IPS DF 4.7 (cell line): ENCODE measurements around the gene SUSD3.

ENCODE experiments used
- DNase-seq: peaks from one replicate; pipeline ENCODE4 v3.0.0-alpha.2; 2013; ENCODE audit warnings: low spot score; ENCODE audit errors: extremely low read depth

The SUSD3 gene

GRCh38 chr9:93028448-93029006 is 30.0 kb upstream of the SUSD3 start:
- DNase-seq = no peak

- no peak for DNase-seq
Observed at GRCh38 chr9:93030642-93031628, 27.6 kb upstream of the SUSD3 start.

- no peak for DNase-seq
Observed at GRCh38 chr9:93031629-93032430, 26.7 kb upstream of the SUSD3 start.

DNA sequence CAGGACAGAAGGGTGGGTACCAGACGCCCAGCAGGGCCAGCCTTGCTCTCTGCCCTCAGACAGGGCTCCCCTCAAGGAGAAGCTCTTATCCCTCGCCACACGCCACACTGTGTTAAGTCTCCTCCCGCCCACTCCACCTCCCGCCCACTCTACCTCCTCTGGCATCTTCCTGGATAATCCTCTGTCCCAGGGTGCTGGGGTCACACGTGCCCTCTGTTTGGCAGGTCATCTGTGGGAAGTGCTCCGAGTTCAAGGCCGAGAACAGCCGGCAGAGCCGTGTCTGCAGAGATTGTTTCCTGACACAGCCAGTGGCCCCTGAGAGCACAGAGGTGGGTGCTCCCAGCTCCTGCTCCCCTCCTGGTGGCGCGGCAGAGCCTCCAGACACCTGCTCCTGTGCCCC is 26.0 kb upstream of the SUSD3 start:
- no peak for DNase-seq

DNA sequence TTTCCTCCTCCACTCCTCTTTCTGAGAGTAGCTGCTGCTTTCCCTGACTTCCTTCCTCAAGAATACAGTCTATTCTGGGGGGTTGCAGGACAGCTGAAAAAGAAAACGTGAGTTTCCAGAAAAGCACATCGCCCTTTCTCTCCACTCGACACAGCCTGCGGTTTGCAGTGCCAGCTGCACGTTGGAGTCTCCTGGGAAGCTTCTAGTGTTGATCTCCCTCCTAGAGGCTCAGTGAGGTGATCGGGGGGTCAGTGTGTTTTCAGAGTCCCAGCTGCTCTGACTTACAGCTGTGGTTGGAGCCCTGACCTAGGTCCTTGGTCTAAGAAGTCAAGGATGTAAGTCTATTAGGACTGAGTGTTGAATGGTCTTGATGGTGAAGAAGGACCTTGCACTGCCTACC is 25.0 kb upstream of the SUSD3 start:
- DNase-seq = no peak

- DNase-seq = no peak
Observed at GRCh38 chr9:93035106-93035660, 23.3 kb upstream of the SUSD3 start.

DNA sequence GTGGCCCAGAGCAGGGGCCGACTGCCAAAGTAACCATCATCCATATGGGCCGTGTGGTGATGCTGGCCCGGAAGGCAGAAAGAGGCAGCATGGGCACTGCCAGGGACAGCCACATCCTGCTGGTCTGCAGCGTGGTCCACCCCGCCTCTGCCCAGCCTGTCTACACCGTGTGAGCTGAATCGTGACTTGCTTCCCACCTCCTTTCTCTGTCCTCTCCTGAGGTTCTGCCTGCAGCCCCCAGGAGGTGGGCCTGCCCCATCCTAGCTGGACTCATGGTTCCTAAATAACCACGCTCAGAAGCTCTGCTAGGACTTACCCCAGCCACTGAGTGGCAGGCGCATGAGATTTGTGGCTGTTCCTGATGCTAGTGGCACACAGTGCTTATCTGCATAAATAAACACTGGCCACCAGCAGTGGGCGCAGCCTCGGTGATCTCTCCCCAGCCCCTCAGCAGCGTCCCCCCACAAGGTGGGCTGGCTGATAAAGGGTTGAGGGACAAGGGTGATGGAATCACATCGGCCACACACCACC is 22.6 kb upstream of the SUSD3 start:
- no peak for DNase-seq

GRCh38 chr9:93036887-93037475 is 21.5 kb upstream of the SUSD3 start:
- no peak for DNase-seq

- DNase-seq = no peak
Observed at GRCh38 chr9:93037476-93037971, 21.0 kb upstream of the SUSD3 start.

- DNase-seq = no peak
Observed at GRCh38 chr9:93038918-93039317, 19.6 kb upstream of the SUSD3 start.

DNA sequence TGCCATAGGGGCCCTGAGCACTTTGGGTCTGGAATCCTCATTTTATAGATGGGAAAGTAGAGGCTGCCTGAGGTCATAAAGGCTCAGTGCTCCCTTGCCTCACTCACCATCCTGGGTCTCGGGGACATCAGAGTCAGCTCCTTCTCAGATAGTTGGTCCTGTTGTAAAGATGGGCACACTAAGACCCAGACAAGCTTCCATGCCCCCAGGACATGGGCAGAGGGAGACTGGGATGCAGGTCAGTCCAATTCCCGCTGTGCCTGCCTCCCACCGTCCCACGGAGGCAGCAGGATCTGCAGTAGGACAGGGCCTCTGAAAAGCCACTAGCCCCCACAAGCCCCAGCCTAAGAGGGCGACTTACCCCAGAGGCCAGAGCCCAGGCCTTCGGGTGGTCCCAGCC is 19.0 kb upstream of the SUSD3 start:
- DNase-seq = no peak

DNA sequence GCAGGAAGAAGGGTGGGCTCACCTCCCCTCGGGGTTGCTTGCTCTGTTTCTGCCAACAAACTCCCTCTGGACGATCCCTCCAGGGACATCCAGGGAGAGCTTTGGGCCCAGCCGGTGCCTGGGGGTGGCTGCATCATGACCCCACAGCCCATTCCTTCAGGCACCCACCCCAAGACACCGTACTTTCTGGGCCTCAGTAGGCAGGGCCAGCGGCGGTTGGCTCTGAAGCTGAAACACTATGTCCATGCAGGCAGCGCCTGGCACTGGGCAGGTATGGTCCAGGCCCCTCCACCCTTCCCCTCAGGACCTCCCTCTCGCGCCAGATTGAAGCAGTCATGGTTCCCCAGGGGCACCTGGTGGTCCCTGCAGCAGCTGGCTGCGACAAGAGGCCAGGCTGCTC is 18.5 kb upstream of the SUSD3 start:
- DNase-seq = no peak

DNA sequence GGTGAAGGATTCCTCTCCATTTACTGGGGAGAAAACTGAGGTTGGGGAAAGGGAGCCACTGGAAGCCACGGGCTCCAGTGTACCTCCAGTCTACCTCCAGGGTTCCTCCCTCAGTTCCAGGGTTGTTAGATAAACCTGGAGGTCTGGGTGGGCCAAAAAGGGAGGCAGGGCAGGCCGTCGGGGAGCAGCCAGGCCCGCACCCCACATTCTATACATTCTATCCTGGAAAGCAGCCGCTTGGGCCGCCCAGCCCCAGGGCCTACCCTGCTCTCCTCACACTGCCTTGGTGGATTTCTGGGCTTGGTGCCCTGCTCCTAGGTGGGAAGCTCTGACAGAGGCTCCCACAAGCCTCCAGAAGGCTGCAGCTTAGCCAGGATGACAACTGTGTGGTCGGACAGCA is 18.1 kb upstream of the SUSD3 start:
- no peak for DNase-seq

GRCh38 chr9:93041108-93041802 is 17.2 kb upstream of the SUSD3 start:
- no peak for DNase-seq

DNA sequence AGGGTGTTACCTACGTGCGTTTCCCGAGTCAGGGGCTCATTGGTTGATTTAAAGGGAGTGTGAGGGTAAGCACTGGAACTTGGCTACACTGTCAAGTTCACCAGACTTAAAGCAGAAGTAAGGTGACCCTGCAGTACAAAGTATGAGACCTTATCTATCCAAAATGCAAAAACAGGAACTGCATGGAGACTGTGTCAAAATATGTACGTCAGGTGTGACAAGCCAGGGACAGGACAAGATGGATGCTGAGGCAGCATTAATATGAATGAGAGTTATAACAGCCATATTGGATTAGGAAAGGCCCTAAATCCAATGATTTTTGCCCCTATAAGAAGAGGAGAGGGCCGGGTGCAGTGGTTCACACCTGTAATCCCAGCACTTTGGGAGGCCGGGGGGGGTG is 15.4 kb upstream of the SUSD3 start:
- DNase-seq = no peak

DNA sequence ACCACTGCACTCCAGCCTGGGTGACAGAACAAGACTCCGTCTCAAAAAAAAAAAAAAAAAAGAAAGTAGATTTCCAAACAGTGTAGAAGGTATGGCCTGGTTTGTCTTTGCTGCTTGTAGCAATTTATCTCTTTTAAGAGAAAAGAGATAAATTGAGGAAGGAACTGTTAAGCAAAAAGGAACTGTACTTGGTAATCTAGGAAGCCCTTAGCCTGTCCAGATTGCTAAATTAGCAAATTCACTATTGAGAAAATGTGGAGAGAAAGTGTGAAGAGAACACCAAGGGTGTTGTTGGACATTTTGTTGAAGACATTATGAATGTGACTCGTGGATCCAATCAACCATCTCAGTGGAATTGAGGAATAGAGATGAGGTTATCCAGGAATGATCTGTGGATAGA is 13.0 kb upstream of the SUSD3 start:
- DNase-seq = no peak

GRCh38 chr9:93048566-93049448 is 9.7 kb upstream of the SUSD3 start:
- no peak for DNase-seq

DNA sequence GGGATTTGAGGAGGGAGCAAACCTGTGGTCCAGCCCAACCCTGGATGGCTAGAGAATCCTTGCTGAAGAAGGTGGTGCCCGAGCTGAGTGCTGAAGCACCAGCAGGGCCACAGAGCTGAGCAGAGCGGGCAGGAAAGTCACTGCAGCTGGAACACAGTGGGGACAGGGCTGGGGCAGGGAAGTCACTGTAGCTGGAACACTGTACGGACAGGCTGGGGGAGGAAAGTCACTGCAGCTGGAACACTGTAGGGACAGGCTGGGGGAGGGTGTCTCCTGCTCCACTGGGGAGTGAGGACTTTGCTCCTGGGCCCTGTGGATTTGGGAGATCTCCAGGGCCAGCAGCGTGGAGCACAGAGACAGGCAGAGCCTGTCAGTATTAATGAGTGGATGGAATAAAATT is 9.0 kb upstream of the SUSD3 start:
- no peak for DNase-seq

GRCh38 chr9:93050231-93050630 is 8.3 kb upstream of the SUSD3 start:
- no peak for DNase-seq
